Nephron progenitor cell (in vitro differentiated cells): ENCODE measurements around the gene RASGRP2.

Source experiments
- DNase-seq: peaks from one replicate; pipeline ENCODE4 v3.0.0; 2021
- H3K27ac Mint-ChIP-seq: 2 replicates; pipeline ENCODE4 v1.8.0; 2021; ENCODE audit warnings: mild to moderate bottlenecking, moderate library complexity, mixed read lengths
- H3K27me3 Mint-ChIP-seq: 2 replicates; pipeline ENCODE4 v1.8.0; 2021; ENCODE audit warnings: mild to moderate bottlenecking, low read depth, mixed read lengths; ENCODE audit not compliant: poor library complexity
- H3K36me3 Mint-ChIP-seq: 2 replicates; pipeline ENCODE4 v1.8.0; 2021; ENCODE audit warnings: low read depth, mixed read lengths
- H3K4me1 Mint-ChIP-seq: 2 replicates; pipeline ENCODE4 v1.8.0; 2021; ENCODE audit warnings: mixed read lengths
- H3K4me3 Mint-ChIP-seq: 2 replicates; pipeline ENCODE4 v1.8.0; 2021; ENCODE audit warnings: mild to moderate bottlenecking, moderate library complexity, mixed read lengths
- H3K9me3 Mint-ChIP-seq: 2 replicates; pipeline ENCODE4 v1.8.0; 2021; ENCODE audit warnings: mild to moderate bottlenecking, moderate library complexity, mixed read lengths
- TF ChIP-seq, protein P1 (sequence below): fragments of 200-600 bp; sonication (generic); IDR thresholded peaks from 2 replicates; pipeline ENCODE4 v1.5.0; 2021; ENCODE audit warnings: antibody characterized with exemption

Gene RASGRP2

DNA sequence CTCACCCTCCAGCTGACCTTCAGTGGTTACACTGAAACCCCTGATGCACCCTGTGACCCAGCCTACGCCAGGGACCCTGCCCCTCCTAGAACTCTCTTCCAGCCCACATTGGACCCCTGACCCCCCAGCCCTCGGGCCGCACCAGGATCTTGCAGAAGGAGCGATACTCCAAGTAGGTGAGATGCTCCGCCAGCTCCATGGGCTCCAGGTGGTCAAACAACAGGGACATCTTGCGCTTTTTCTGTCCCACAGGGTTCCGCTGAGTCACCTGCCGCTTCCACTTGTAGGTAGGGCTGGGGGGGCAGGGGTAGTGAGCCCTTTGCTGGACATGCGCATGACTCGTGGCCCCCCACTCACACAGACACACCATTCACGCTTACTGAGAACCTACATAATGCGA is 4.1 kb downstream of the RASGRP2 start:
- TF ChIP-seq, protein P1, sequence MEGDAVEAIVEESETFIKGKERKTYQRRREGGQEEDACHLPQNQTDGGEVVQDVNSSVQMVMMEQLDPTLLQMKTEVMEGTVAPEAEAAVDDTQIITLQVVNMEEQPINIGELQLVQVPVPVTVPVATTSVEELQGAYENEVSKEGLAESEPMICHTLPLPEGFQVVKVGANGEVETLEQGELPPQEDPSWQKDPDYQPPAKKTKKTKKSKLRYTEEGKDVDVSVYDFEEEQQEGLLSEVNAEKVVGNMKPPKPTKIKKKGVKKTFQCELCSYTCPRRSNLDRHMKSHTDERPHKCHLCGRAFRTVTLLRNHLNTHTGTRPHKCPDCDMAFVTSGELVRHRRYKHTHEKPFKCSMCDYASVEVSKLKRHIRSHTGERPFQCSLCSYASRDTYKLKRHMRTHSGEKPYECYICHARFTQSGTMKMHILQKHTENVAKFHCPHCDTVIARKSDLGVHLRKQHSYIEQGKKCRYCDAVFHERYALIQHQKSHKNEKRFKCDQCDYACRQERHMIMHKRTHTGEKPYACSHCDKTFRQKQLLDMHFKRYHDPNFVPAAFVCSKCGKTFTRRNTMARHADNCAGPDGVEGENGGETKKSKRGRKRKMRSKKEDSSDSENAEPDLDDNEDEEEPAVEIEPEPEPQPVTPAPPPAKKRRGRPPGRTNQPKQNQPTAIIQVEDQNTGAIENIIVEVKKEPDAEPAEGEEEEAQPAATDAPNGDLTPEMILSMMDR = no peak
- DNase-seq = no peak
- Mint-ChIP-seq H3K27ac (no peak overlapping the region), H3K9me3 (no peaks in the 10 kb centered on the region), H3K27me3 (peaks cover 72% of the 10 kb centered on the region), H3K36me3 (no peaks in the 10 kb centered on the region), H3K4me1 (peaks cover 26% of the 10 kb centered on the region), H3K4me3 (no peak overlapping the region)

DNA sequence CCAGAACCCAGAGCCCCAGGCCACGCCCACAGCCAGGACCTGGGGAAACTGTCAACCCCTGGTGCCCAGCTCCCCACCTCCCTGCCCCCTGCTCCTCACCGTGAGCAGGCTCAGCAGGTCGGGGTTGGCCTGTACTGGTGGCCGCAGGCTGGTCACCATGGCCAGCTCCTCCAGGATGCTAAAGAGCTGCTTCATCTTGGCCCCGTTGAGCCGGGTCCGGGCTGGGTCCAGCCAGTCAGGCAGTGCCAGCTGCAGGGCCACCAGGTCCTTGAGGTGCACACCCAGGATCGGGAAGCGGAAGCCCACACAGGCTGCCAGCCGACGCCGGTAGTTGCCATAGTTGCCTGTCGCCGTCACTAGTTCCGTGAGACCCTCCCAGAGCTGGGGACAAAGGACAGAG is 7.3 kb downstream of the RASGRP2 start:
- Mint-ChIP-seq H3K36me3 (no peaks in the 10 kb centered on the region), H3K4me1 (peaks cover 27% of the 10 kb centered on the region), H3K4me3 (no peak overlapping the region), H3K9me3 (no peaks in the 10 kb centered on the region), H3K27me3 (peaks cover 61% of the 10 kb centered on the region), H3K27ac (no peak overlapping the region)
- DNase-seq = no peak
- TF ChIP-seq, protein P1 = no peak

DNA sequence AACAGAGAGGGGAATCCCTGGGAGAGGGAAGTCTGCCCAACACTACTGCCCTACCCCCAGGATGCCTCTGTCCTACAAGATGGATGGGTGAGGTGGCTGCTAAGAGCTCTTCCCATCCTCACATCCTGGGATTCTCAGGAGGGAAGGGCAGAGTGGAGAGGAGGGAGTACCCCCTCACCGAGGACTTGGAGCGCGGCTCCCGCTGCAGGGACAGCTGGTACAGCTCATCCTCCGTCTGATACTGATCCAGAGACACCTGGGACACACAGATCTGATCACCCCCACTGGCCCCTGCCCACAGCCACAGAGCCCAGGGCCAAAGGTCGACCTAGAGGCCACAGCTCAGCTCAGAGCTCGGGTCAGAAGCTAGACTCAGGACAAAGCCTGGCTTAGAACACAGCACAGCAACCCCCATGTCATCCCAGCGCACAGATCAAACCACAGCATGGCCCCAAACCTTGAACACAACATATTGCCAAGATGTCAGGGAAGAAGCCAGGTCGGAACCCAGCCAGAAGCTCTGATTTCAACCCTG is 8.2 kb downstream of the RASGRP2 start:
- Mint-ChIP-seq H3K4me1 (peaks cover 28% of the 10 kb centered on the region), H3K36me3 (no peaks in the 10 kb centered on the region), H3K27ac (no peak overlapping the region), H3K4me3 (no peak overlapping the region), H3K9me3 (no peaks in the 10 kb centered on the region), H3K27me3 (peaks cover 56% of the 10 kb centered on the region)
- no peak for DNase-seq
- TF ChIP-seq, protein P1 = no peak

DNA sequence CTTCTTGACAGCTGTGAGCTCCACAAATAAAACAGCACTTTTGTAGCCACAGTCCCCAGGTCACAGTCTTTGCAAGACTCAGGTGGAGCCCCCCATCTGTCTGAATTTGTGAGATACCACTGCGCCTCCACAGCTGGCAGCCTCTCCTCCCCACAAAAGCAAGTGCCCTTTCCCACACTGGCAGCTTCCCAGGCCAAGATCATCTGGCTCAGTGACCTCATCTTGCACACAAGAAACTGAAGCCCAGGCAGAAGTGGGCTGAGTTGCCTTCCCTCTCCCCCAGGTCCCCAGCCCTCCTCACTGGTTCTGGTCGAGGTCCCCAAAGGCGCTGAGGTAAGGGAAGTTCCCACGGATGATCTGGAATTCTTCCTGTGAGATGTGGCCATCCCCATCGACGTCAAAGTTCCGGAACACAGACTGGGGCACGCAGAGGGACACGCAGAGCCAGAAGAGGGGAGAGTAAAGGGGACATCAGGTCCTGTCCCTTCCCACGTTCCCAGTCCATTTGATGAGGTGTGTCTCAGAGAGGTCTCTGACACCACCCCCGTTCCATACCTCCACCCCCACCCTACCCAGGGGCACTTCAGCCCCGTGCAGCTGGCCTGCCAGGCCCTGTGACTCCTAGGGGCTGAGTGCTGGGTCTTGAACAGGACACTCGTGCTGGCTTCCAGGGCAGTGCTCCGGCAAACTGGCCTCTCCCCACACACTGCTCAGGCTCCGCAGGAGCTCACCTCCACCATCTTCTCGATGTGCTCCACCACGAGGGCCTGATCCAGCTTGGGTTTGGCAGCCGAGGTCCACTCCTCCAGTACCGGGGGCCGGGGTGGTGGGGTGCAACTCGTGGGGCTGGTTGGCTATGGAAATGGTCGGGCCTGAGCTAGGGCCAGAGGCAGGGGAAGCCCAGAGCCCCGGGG is 8.9 kb downstream of the RASGRP2 start:
- Mint-ChIP-seq H3K36me3 (no peaks in the 10 kb centered on the region), H3K4me1 (peaks cover 35% of the 10 kb centered on the region), H3K4me3 (no peak overlapping the region), H3K9me3 (no peaks in the 10 kb centered on the region), H3K27me3 (peaks cover 56% of the 10 kb centered on the region), H3K27ac (peak overlapping the region; percentile 83)
- TF ChIP-seq, protein P1 = no peak
- DNase-seq = no peak

DNA sequence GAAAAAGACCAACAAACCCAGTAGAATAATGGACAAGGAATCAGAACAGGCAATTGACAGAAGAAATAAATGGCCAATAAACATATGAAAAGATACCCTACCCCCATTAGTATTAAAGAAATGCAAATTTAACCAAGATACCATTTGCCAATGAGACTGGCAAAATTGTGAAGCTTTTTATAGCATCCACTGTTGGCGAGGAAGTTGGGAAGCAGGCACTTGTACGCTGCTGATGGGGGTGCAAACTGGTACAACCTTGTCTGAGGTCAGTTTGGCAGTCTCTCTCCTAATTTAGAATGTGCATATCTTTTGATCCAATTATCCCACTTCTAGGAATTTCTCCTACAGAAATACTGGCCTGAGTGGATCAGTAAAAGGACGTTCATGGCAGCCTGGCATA is 12.3 kb downstream of the RASGRP2 start:
- DNase-seq = no peak
- Mint-ChIP-seq H3K9me3 (no peaks in the 10 kb centered on the region), H3K27me3 (peaks cover 33% of the 10 kb centered on the region), H3K4me1 (peaks cover 55% of the 10 kb centered on the region), H3K4me3 (no peak overlapping the region), H3K27ac (no peak overlapping the region), H3K36me3 (no peaks in the 10 kb centered on the region)
- TF ChIP-seq, protein P1 = no peak
